T-helper 22 cell (primary cell): ENCODE measurements around the gene CBX7.

Experiments used
- DNase-seq: peaks from one replicate; pipeline ENCODE4 v3.0.0-alpha.2; 2020; ENCODE audit warnings: low read depth

The CBX7 gene

DNA sequence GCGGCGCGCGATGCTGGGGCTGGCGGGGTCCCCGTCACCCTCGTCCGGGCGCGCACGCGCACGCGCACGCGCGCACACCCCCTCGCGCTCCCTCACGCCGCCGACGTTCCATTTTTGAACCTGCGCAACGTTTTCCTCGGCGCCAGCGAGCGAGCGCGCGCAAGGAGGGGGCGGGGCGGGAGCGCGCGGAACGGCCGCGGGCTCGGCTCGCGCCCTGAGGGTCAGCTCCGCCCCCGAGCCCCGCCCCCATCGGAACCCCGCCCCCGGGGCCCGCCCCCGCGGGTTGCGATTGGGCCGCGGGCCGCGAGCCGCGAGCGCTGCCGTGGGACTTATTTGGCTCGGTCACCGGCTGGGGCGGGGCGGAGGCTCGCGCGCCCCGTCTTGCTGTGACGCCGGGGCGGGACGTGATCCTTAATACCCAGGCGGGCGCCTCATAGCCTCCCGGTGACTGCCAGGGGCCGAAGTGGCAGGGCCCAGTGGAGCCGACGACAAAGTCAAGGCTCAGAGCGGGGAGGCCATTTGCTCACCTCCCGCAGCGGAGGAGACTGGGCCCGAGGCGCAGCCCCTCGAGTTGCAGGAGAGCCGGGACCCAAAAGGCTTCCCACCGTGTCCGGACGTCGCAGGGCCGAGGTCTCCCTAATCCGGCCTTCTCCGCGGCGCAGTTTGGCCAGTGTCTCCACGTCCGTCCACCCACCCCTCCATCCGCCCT, at the start of gene CBX7:
TSS of gene CBX7 (minus strand) at position 170 of the 709 bp plus-strand sequence. CDS start 236 bp downstream, outside the sequence.
- peak; percentile 84 for DNase-seq

GRCh38 chr22:39197578-39197977, 45.1 kb upstream of the CBX7 start:
- DNase-seq = no peak

- no peak for DNase-seq
These were observed 41.6 kb upstream of the CBX7 start for GRCh38 chr22:39194098-39194497.

DNA sequence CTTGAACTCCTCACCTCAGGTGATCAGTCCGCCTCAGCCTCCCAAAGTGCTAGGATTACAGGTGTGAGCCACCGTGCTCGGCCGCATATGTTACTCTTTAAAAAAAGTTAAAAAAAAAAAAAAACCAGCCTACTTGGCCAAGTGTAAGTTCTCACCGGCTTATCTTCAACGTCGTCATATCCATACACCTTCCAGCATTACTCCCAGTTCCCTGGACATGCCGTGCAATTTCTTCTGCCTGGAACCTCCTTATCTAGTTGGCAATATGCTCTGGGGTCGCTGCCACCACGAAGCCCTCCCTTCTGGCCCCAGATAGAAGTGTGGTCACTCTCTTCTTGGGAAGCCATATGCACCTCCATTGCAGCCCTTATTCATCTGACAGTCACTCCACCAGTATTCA, 36.3 kb upstream of the CBX7 start:
- DNase-seq = no peak

DNA sequence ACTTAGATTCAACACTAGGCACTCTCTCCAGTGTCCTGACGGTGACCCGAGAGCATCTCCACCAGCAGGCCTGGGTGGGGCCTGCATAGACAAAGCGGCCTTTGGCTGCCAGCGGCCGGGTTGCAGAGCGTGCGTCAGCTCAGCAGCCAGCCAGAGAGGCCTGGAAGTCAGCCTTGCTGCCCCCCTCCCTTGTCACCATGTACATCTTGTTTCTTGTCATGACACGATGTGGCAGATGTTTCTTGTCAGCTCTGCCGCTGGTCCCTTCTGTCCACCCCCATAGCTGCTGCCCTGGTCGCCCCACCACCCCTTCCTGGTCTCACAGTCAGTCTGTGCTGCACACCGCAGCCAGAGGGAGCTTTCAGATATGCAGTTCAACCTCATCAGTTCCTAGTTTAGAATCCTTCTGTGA, 33.1 kb upstream of the CBX7 start:
- no peak for DNase-seq

DNA sequence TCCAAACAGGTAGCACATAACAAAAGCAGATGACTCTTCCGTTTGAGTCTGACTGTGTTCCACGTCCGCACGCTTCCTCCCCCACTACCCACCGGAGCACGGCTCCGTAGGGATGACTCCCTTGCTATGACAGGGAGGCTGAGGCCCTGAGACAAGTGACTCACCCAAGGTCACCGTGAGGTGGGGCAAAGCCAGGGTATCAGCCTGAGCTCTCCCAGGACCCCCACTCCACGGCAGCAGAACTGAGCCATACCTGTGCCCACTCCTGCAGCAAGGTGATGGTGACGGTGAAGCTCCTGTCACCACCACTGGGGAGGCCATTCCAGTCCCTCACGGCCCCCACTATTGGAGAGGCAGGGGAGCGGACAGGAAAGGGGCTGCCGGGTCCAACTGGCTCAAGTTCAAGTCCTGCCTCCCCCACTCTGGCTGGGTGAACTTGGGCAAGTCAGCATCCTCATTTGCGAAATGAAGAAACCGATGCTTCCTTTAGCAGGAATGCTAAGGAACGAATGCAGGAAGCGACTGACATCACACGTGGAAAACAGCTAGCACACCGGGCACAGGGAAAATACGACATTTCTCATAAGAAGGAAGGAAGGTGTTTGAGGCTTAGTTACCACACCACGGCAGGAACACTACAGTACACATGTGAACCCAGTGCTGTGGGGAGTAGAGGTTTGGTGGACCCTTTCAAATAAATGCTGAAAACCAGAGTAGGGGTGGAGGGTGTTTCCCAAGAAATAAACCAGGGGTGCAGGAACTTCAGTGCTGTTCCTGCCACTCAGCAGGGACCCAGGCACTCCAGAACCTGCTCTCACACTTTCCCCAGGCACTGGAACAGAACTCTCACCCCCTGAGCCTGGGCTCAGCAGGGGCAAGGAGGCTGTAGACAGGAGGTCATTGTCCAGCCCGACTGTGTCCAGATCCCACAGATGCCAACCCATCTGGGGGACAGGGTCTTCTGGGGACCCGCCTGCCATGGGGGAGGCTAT, 32.4 kb upstream of the CBX7 start:
- DNase-seq = no peak

- no peak for DNase-seq
These were observed 31.6 kb upstream of the CBX7 start for GRCh38 chr22:39183991-39184585.

GRCh38 chr22:39182478-39183030, 30.1 kb upstream of the CBX7 start:
- no peak for DNase-seq

DNA sequence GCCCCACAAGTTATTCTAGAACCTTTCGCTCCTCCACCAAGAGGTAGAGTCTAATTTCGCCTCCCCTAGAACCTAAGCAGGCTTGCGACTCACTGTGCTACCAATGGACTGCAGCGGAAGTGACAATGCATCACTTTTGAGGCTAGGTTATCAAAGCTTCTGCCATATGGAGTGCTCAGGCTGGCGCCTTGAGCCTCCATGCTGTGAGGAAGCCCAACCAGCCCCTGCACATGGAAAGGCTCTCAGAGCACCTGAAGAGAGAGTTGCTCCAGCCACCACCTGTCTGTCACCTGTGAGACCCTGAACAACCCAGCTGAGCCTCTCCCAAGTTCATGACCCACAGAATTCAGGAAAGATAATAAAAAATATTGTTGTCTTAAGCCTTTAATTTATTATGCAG, 29.3 kb upstream of the CBX7 start:
- no peak for DNase-seq

GRCh38 chr22:39181356-39181755, 28.9 kb upstream of the CBX7 start:
- no peak for DNase-seq

DNA sequence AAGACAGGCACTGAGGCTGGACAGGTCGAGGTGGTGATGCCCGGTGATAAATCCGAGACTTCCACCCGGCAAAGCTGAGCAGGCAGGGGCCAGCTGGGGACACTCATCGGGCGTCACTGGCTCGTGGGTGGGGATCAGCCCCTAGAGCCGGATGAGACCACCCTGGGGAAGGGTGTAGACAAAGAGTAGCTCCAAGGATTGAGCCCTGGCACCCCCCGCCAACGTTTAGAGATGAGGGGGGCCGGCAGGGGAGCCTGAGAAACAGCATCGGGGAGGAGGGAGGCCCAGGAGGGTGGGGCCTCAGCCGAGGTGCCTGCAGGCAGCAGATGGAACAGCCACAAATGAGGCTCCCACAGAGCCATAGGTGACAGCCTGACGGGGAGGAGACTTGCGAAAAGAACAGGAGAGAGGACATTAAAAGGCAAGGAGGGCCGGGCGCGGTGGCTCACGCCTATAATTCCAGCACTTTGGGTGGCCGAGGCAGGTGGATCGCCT, 27.4 kb upstream of the CBX7 start:
- DNase-seq = no peak

- no peak for DNase-seq
These were observed 26.9 kb upstream of the CBX7 start for GRCh38 chr22:39179401-39179827.

DNA sequence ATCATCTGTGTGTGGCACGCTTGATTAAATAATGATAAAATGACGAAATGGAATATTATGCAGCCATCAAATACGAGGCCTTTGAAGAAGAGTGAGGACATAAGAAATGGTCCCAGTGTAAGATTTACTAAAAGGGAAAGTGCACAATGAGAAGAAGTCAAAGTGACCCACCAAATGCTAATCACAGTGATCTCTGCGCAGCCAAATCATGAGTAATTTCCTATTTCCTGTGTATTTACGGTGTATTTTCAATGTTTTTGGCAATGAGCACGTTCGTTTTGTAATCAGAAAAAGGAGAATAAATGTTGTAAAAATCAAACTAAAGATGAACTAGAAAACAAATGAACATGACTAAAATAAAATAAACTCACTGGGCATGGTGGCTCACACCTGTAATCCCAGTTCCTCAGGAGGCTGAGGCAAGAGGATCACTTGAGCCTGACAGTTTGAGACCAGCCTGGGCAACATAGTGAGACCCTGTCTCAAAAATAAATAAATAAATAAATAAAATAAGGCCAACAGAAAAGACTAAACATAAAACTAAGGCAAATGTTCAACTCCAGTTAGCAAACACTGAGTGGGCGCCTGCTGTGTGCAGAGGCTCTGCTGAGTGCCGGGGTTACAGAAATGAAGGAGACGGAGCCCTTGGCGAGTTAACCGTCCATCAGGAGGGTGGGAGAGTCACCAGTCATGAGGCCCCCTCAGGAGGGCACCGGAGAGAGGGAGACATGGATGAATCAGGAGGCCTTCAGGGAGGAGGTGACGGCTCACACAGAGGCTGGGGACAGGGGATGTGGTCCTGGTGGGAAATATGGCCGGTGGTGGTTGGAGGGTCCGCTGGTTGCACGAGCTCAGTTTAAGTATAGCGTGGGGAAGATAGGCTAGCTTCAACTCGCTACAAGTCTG, 26.0 kb upstream of the CBX7 start:
- no peak for DNase-seq

- DNase-seq = no peak
These were observed 25.3 kb upstream of the CBX7 start for GRCh38 chr22:39177791-39178190.

DNA sequence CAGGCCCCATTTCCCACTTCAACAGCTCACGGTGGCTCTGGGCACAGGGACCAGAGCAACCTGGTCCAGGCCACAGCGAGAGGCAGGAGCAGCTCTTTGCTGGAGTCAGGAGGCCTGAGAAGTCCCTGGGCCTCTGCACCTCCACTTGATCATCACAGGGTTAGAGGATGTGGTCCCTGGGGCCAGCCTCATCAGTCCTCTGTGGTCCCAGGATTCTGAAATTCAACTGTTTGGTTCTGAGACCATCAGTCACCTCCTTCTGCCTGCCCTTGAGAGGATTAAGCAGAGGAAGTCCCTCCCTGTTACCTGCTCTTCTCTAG, 24.9 kb upstream of the CBX7 start:
- no peak for DNase-seq

DNA sequence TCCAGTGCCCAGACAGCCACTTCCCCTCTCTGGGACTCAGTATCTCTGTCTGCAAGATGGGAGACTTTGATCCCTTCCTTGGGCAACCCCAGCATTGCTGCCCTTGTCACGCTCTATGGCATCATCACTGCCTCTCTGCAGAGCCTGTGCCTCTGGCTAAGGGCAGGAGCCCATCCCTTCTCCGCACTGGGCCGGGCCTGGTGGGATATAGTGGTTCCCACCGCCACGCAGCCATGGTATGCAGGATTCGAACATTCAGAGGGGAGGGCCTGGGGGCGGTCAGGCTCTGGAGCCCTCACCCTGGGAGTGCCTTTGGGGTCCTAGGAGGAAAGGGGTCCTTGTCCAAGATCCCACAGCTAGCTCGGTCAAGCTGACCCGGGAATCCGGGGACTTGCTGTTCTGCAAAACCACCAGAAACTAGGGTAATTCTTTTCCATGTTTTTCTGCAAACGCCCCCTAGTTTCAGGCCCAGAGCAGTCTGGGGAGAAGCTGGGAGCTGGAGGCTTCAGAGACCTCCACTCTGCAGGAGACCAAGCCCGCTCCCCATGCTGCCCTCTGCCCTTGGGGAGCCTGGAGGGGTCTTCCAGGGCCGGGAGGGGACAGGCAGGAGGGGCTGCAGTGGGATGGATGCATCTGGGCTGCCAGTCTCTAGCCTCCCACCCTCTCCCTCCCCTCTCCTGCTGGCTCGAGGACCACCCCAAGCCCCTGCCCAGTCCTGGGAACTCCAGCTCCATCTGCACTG, 24.4 kb upstream of the CBX7 start:
- no peak for DNase-seq

- DNase-seq = no peak
These were observed 23.7 kb upstream of the CBX7 start for GRCh38 chr22:39176143-39176713.

GRCh38 chr22:39175353-39176142, 23.1 kb upstream of the CBX7 start:
- DNase-seq = no peak
